ENCODE results near the gene SLC8A1.

The SLC8A1 gene

GRCh38 chr2:40282428-40282827, 169.5 kb downstream of the SLC8A1 start:
- TF ChIP-seq CTCF (IDR thresholded peaks at IDR 0.05; ENCODE audit: insufficient read depth, low read length, missing control alignments): no peak
- POLR2A ChIA-PET: interaction anchor here (0.7 kb wide), 1 partner anchor 1765 kb away, joined by 3 read pairs; no protein-coding TSS in a partner anchor
- H3K4me3 ChIP-seq (ENCODE audit: low read depth, low read length): no peak overlapping the region
- CTCF ChIA-PET: interaction anchor here (0.8 to 1.5 kb wide), 2 partner anchors 38 to 369 kb away, joined by 3 to 6 read pairs; no protein-coding TSS in a partner anchor
- no peak for DNase-seq (ENCODE audit: low read depth, low spot score)

- ChIA-PET CTCF (interaction anchor here (0.7 to 1.5 kb wide), 5 partner anchors 10 to 366 kb away, joined by 3 to 6 read pairs (median 3); no protein-coding TSS in a partner anchor), POLR2A (interaction anchor here (0.6 to 1.3 kb wide), 7 partner anchors 62 to 454 kb away, joined by 3 to 4 read pairs (median 3); no protein-coding TSS in a partner anchor)
- no peak overlapping the region; the same call in 1 of the 2 replicates for H3K4me3 ChIP-seq (ENCODE audit: low read depth, low read length)
Observed at GRCh38 chr2:40281021-40281940, 170.6 kb downstream of the SLC8A1 start.

GRCh38 chr2:40279482-40279881, 172.4 kb downstream of the SLC8A1 start:
- TF ChIP-seq CTCF (IDR thresholded peaks at IDR 0.05; ENCODE audit: insufficient read depth, low read length, missing control alignments): no peak
- no peak overlapping the region for H3K4me3 ChIP-seq (ENCODE audit: low read depth, low read length)
- POLR2A ChIA-PET: interaction anchor here (0.5 to 1.0 kb wide), 2 partner anchors 26 to 171 kb away, joined by 3 read pairs; no protein-coding TSS in a partner anchor
- CTCF ChIA-PET: interaction anchor here (0.9 kb wide), 2 partner anchors 10 to 66 kb away, joined by 3 to 4 read pairs; no protein-coding TSS in a partner anchor
- DNase-seq (ENCODE audit: low read depth, low spot score): no peak

More at GRCh38 chr2:40281021-40281940, 170.6 kb downstream of the SLC8A1 start:
- TF ChIP-seq CTCF (IDR thresholded peaks at IDR 0.05; ENCODE audit: insufficient read depth, low read length, missing control alignments): no peak
- DNase-seq (ENCODE audit: low read depth, low spot score): peak; percentile 86

GRCh38 chr2:40279001-40279400, 172.9 kb downstream of the SLC8A1 start:
- no peak overlapping the region for H3K4me3 ChIP-seq (ENCODE audit: low read depth, low read length)
- POLR2A ChIA-PET: interaction anchor here (1.0 kb wide), 1 partner anchor 171 kb away, joined by 3 read pairs; no protein-coding TSS in a partner anchor
- DNase-seq (ENCODE audit: low read depth, low spot score): no peak
- no peak for TF ChIP-seq CTCF (IDR thresholded peaks at IDR 0.05; ENCODE audit: insufficient read depth, low read length, missing control alignments)
- CTCF ChIA-PET: interaction anchor here (0.9 kb wide), 1 partner anchor 9 kb away, joined by 4 read pairs; no protein-coding TSS in a partner anchor

GRCh38 chr2:40276076-40276475, 175.8 kb downstream of the SLC8A1 start:
- CTCF ChIA-PET: interaction anchor here (1.1 to 1.3 kb wide), 2 partner anchors 9 to 362 kb away, joined by 3 read pairs; no protein-coding TSS in a partner anchor

More at GRCh38 chr2:40276076-40276475, 175.8 kb downstream of the SLC8A1 start:
- POLR2A ChIA-PET: no interaction called here
- H3K4me3 ChIP-seq (ENCODE audit: low read depth, low read length): no peak overlapping the region
- no peak for TF ChIP-seq CTCF (IDR thresholded peaks at IDR 0.05; ENCODE audit: insufficient read depth, low read length, missing control alignments)
- DNase-seq (ENCODE audit: low read depth, low spot score): no peak
